LNCAP (cell line): ENCODE measurements around the gene FGGY.

Experiments used
- CTCF ChIP-seq: fragments of 450-650 bp; IDR thresholded peaks from 2 replicates; pipeline ENCODE4 v1.5.1; 2017; ENCODE audit warnings: mild to moderate bottlenecking

Gene FGGY

GRCh38 chr1:59541161-59541560 is 244.3 kb downstream of the FGGY start:
- no peak for TF ChIP-seq CTCF

GRCh38 chr1:59541891-59542290 is 245.0 kb downstream of the FGGY start:
- no peak for TF ChIP-seq CTCF

GRCh38 chr1:59543211-59543668 is 246.3 kb downstream of the FGGY start:
- TF ChIP-seq CTCF = no peak

- TF ChIP-seq CTCF = no peak
These were observed 247.9 kb downstream of the FGGY start for GRCh38 chr1:59544615-59545293.

GRCh38 chr1:59545830-59546229 is 248.9 kb downstream of the FGGY start:
- no peak for TF ChIP-seq CTCF

GRCh38 chr1:59549066-59549837 is 252.4 kb downstream of the FGGY start:
- TF ChIP-seq CTCF = no peak

- TF ChIP-seq CTCF = no peak
These were observed 253.0 kb downstream of the FGGY start for GRCh38 chr1:59549903-59550302.
